Measurements from ENCODE around the gene KMT5B. TPM values are rescaled to one million over a fixed set of nuclear protein-coding genes. Genes with fewer than 3 reads are reported as not detected.

KMT5B gene
- total and polyA plus RNA-seq, 2 donors (not counting 1 experiment from before 2014, with no cell fraction given) = 13.4 to 77.8 TPM

DNA sequence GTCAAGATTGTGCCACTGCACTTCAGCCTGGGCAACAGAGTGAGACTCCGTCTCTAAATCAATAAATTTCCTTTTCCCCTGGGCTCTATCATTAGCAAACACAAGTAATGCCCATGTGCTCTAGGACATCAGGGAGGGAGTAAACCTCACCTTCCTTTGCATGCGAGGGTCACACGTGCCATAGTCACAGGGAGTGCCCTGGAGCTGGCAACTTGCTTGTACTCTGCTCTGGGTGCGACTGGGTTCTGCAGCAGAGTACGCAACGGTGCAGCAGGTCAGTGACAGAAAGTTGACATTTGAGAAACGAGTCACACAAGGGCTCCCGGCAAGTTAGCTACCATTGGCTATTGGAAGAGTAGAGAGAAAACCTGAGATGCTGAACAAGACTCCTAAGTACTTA, 59.4 kb downstream of the KMT5B start:
- Mint-ChIP-seq H3K27me3 (no peaks in the 10 kb centered on the region), H3K9me3 (ENCODE audit: insufficient read depth) (no peaks in the 10 kb centered on the region), H3K4me1 (no peaks in the 10 kb centered on the region), H3K4me3 (no peak overlapping the region), H3K27ac (no peak overlapping the region)
- Histone ChIP-seq H3K36me3 (replicated peaks in 1 of 2; ENCODE audit: control extremely low read depth in 1 of 2, control insufficient read depth in 1 of 2, extremely low read depth in 1 of 2, insufficient read depth in 2 of 2, low read length in 1 of 2) (peaks cover 9 to 10% of the 10 kb centered on the region in 2 experiments), H3K9ac (ENCODE audit: low read length) (no peak overlapping the region), H3K27ac (ENCODE audit: low read length in 2 of 2) (no peak overlapping the region), H2AFZ (ENCODE audit: insufficient read depth, low read depth, low read length, poor library complexity, severe bottlenecking) (no peak overlapping the region), H3K9me3 (ENCODE audit: control extremely low read depth in 1 of 3, control insufficient read depth in 2 of 3, insufficient read depth in 1 of 3, low read length in 2 of 3) (no peaks in the 10 kb centered on the region), H3K4me2 (replicated peaks; ENCODE audit: low read depth, low read length, poor library complexity, severe bottlenecking) (no peak overlapping the region), H4K20me1 (ENCODE audit: control insufficient read depth, insufficient read depth, low read length, poor library complexity, severe bottlenecking) (no peaks in the 10 kb centered on the region), H3K4me1 (ENCODE audit: control insufficient read depth in 2 of 2, insufficient read depth in 2 of 2, low read length in 2 of 2) (no peaks in the 10 kb centered on the region), H3K4me3 (ENCODE audit: control extremely low read depth in 1 of 5, extremely low read depth in 1 of 5, insufficient read depth in 1 of 5, low read depth in 2 of 5, low read length in 4 of 5) (no peak overlapping the region), H3K27me3 (replicated peaks in 1 of 4; ENCODE audit: control extremely low read depth in 1 of 4, control insufficient read depth in 3 of 4, insufficient read depth in 4 of 4, low read length in 3 of 4) (no peaks in the 10 kb centered on the region), H3K79me2 (ENCODE audit: control insufficient read depth, insufficient read depth, low read length) (no peaks in the 10 kb centered on the region)
- TF ChIP-seq, protein P1, sequence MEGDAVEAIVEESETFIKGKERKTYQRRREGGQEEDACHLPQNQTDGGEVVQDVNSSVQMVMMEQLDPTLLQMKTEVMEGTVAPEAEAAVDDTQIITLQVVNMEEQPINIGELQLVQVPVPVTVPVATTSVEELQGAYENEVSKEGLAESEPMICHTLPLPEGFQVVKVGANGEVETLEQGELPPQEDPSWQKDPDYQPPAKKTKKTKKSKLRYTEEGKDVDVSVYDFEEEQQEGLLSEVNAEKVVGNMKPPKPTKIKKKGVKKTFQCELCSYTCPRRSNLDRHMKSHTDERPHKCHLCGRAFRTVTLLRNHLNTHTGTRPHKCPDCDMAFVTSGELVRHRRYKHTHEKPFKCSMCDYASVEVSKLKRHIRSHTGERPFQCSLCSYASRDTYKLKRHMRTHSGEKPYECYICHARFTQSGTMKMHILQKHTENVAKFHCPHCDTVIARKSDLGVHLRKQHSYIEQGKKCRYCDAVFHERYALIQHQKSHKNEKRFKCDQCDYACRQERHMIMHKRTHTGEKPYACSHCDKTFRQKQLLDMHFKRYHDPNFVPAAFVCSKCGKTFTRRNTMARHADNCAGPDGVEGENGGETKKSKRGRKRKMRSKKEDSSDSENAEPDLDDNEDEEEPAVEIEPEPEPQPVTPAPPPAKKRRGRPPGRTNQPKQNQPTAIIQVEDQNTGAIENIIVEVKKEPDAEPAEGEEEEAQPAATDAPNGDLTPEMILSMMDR (IDR thresholded peaks at IDR 0.05) = no peak
- no peak for TF ChIP-seq EZH2 (IDR thresholded peaks at IDR 0.05; ENCODE audit: borderline replicate concordance, insufficient read depth, low read depth, low read length, poor library complexity, severe bottlenecking)
- no peak for DNase-seq
- POLR2A ChIA-PET = no interaction called here
- intact Hi-C loops (cut with micrococcal nuclease) = no loop called here
- no peak for ATAC-seq (ENCODE audit: low read depth)
- WGBS (ENCODE audit: insufficient coverage) = 96% methylated on average over 7 of the region's 8 CpGs
- CTCF ChIA-PET = no interaction called here

DNA sequence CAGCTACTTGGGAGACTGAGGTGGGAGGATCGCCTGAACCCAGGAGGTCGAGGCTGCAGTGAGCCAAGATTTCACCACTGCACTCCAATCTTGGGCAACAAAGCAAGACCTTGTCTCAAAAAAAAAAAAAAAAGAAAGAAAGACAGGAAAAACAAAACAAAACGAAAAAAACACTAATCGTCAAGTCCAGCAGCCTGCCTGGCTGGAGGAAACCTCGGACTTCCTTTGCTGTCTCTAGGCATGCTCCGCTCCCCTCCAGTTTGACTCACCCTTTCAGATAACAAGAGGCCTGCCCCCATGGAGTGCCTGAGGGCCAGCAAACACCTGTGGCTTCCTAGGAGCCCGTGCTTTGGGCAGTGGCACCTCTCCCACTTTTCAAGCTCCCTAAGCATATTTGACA, 63.1 kb downstream of the KMT5B start:
- ATAC-seq (ENCODE audit: low read depth) = no peak
- H3K4me1 ChIP-seq (ENCODE audit: control insufficient read depth in 2 of 2, insufficient read depth in 2 of 2, low read length in 2 of 2) = no peaks in the 10 kb centered on the region
- H3K9me3 Mint-ChIP-seq (ENCODE audit: insufficient read depth) = no peaks in the 10 kb centered on the region
- H3K4me3 Mint-ChIP-seq = no peak overlapping the region
- H3K27ac ChIP-seq (ENCODE audit: low read length in 2 of 2) = no peak overlapping the region
- no peaks in the 10 kb centered on the region for H4K20me1 ChIP-seq (ENCODE audit: control insufficient read depth, insufficient read depth, low read length, poor library complexity, severe bottlenecking)
- H3K4me1 Mint-ChIP-seq = no peaks in the 10 kb centered on the region
- no peaks in the 10 kb centered on the region for H3K27me3 ChIP-seq (replicated peaks in 1 of 4; ENCODE audit: control extremely low read depth in 1 of 4, control insufficient read depth in 3 of 4, insufficient read depth in 4 of 4, low read length in 3 of 4)
- no peak for DNase-seq
- H3K27ac Mint-ChIP-seq = no peak overlapping the region
- H3K9ac ChIP-seq (ENCODE audit: low read length) = no peak overlapping the region
- H3K27me3 Mint-ChIP-seq = no peaks in the 10 kb centered on the region
- no peaks in the 10 kb centered on the region for H3K79me2 ChIP-seq (ENCODE audit: control insufficient read depth, insufficient read depth, low read length)
- WGBS (ENCODE audit: insufficient coverage) = 28% methylated on average over 5 of the region's 7 CpGs
- H3K9me3 ChIP-seq (ENCODE audit: control extremely low read depth in 1 of 3, control insufficient read depth in 2 of 3, insufficient read depth in 1 of 3, low read length in 2 of 3) = no peaks in the 10 kb centered on the region
- intact Hi-C loops (cut with micrococcal nuclease) = no loop called here
- no peak overlapping the region for H2AFZ ChIP-seq (ENCODE audit: insufficient read depth, low read depth, low read length, poor library complexity, severe bottlenecking)
- TF ChIP-seq, protein P1 (IDR thresholded peaks at IDR 0.05) = no peak
- no peak for TF ChIP-seq EZH2 (IDR thresholded peaks at IDR 0.05; ENCODE audit: borderline replicate concordance, insufficient read depth, low read depth, low read length, poor library complexity, severe bottlenecking)
- peaks cover 0 to 3% of the 10 kb centered on the region in 2 experiments for H3K36me3 ChIP-seq (replicated peaks in 1 of 2; ENCODE audit: control extremely low read depth in 1 of 2, control insufficient read depth in 1 of 2, extremely low read depth in 1 of 2, insufficient read depth in 2 of 2, low read length in 1 of 2)
- POLR2A ChIA-PET = interaction anchor here (0.7 kb wide), 1 partner anchor 55 kb away, joined by 10 read pairs; no protein-coding TSS in a partner anchor
- H3K4me3 ChIP-seq (ENCODE audit: control extremely low read depth in 1 of 5, extremely low read depth in 1 of 5, insufficient read depth in 1 of 5, low read depth in 2 of 5, low read length in 4 of 5) = no peak overlapping the region
- H3K4me2 ChIP-seq (replicated peaks; ENCODE audit: low read depth, low read length, poor library complexity, severe bottlenecking) = no peak overlapping the region
- CTCF ChIA-PET = no interaction called here

All from B cell (primary cell).